Activated naive CD8-positive, alpha-beta T cell treated with anti-CD3 and anti-CD28 coated beads, Interleukin-2, amount 50 U/mL, for 24 hours (primary cell): ENCODE measurements around the gene YAP1.
"Not testable (repeated sequence)": the region's sequence is repeated elsewhere in the genome, so short reads cannot be mapped to it uniquely, and the experiment has no call there.

Experiments
- ATAC-seq: fragments of 150-1000 bp; cut with Tn5 transposase; one replicate; pipeline ENCODE4 v1.10.0; 2021
- DNase-seq: peaks from one replicate; pipeline ENCODE4 v3.0.0; 2021
- H3K27ac Mint-ChIP-seq: one replicate; pipeline ENCODE4 v1.8.0; 2021; ENCODE audit warnings: mild to moderate bottlenecking, mixed read lengths
- H3K27me3 Mint-ChIP-seq: one replicate; pipeline ENCODE4 v1.8.0; 2021; ENCODE audit warnings: mixed read lengths
- H3K36me3 Mint-ChIP-seq: one replicate; pipeline ENCODE4 v1.8.0; 2021; ENCODE audit warnings: low read depth, mixed read lengths
- H3K4me1 Mint-ChIP-seq: one replicate; pipeline ENCODE4 v1.8.0; 2021; ENCODE audit warnings: mixed read lengths
- H3K4me3 Mint-ChIP-seq: one replicate; pipeline ENCODE4 v1.8.0; 2021; ENCODE audit warnings: mild to moderate bottlenecking, moderate library complexity, mixed read lengths
- H3K9me3 Mint-ChIP-seq: one replicate; pipeline ENCODE4 v1.8.0; 2021; ENCODE audit warnings: mixed read lengths

The YAP1 gene

GRCh38 chr11:102194257-102194656, 84.0 kb downstream of the YAP1 start:
- Mint-ChIP-seq H3K27me3 (peaks cover 17% of the 10 kb centered on the region), H3K9me3 (no peaks in the 10 kb centered on the region), H3K4me1 (no peaks in the 10 kb centered on the region), H3K36me3 (no peaks in the 10 kb centered on the region), H3K27ac (no peak overlapping the region), H3K4me3 (no peak overlapping the region)
- DNase-seq: no peak
- ATAC-seq: no peak

DNA sequence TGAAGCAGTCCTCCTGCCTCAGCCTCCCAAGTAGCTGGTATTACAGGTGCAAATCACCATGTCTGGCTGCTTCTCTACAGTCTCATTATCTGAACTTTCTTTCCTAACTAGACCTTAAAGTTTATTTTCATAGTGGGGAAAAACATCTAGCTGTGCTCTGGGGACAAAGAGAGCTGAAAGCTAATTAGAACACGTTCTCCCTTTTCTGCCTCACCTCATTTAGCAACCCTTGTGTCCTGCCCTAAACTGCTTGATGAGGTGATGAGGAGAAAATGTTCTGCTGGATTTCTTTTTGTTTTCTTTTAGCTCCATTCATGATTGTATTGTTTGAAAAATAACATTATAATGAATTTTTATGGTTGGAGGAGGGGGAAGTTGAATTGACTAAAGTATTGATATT, 84.7 kb downstream of the YAP1 start:
- Mint-ChIP-seq H3K27ac (no peak overlapping the region), H3K27me3 (peaks cover 16% of the 10 kb centered on the region), H3K36me3 (no peaks in the 10 kb centered on the region), H3K4me1 (no peaks in the 10 kb centered on the region), H3K4me3 (no peak overlapping the region), H3K9me3 (no peaks in the 10 kb centered on the region)
- DNase-seq (no peak), ATAC-seq (no peak)

DNA sequence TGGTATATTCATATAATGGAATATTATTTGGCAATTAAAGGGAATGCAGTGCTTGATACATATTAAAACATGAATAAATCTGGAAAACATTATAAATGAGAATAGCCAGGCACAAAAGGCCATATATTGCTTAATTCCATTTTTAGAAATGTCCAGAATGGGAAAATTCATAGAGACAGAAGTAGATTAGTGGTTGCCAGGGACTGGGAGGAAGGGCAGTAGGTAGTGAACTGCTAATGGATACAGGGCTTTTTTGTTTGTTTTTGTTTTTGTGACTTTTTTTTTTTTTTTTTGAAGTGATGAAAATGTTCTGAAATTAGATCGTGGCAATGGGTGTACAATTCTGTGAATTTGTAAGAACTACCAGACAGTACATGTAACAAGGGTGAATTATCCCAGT, 86.1 kb downstream of the YAP1 start:
- ATAC-seq: no peak
- Mint-ChIP-seq H3K27ac (no peak overlapping the region), H3K4me3 (no peak overlapping the region), H3K27me3 (peaks cover 15% of the 10 kb centered on the region), H3K9me3 (no peaks in the 10 kb centered on the region), H3K36me3 (no peaks in the 10 kb centered on the region), H3K4me1 (no peaks in the 10 kb centered on the region)
- DNase-seq: no peak

DNA sequence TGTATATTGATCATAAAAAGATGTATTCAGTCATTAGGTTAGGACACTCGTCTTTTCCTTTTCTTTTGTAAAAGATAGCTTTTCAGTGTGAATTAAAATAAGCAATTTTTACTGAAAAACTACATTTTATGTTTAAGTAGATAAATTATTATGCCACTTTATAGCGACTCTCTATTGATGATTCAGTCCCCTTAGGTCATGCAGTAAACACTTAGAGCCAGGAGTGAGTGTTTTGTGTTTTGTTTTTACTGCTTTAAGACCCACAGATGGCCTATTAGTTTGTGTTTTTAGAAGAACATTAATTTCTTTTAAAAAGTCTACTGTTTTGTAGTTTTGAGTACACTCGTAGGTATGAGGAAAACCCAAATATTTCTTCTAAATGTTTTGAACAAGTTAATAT, 86.6 kb downstream of the YAP1 start:
- peaks cover 12% of the 10 kb centered on the region for H3K27me3 Mint-ChIP-seq
- H3K27ac Mint-ChIP-seq: no peak overlapping the region
- no peak overlapping the region for H3K4me3 Mint-ChIP-seq
- ATAC-seq (no peak), DNase-seq (no peak)
- no peaks in the 10 kb centered on the region for H3K9me3 Mint-ChIP-seq
- no peaks in the 10 kb centered on the region for H3K36me3 Mint-ChIP-seq
- no peaks in the 10 kb centered on the region for H3K4me1 Mint-ChIP-seq

DNA sequence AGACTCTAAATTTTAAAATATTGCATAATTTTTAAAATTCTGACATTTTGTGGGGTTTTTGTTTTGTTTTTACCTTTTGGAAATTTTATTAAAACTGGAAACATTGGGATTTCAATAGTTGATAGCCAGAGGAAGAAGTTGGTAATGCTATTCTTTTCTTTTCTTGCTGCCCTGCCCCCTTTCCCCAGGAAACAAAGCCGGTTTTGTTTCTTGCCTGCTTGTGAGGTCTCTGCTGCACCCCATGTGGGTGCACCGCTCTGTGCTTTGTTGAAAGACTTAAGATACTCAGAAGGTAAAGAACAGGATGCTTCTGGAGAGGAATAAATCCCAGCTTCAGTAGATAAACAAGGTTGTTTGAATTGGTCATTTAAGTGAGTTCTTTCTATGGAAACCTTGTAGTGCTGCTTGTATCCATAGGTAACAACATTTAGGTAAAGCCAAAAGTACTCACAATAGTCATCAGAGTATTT, 87.5 kb downstream of the YAP1 start:
- Mint-ChIP-seq H3K9me3 (no peaks in the 10 kb centered on the region), H3K27ac (no peak overlapping the region), H3K36me3 (no peaks in the 10 kb centered on the region), H3K4me3 (no peak overlapping the region), H3K4me1 (no peaks in the 10 kb centered on the region), H3K27me3 (peaks cover 9% of the 10 kb centered on the region)
- no peak for DNase-seq
- no peak for ATAC-seq

DNA sequence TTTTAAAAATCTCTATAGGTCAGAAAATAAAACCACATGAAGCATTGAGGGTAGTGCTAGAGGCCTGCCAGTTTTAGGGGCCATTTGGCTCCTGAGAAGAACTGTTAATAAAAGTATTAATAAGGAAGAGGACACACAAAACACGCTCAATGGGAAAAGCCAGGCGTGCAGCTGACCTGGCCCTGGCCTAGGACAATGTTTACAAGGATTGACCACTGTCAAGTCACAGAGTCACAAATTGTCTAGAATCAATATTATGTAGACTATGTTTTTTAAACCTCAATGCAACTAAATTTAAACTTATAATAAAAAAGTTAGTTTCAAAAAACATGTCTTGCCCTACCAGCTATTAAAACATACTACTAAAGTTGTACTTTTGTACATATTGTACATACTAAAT, 89.4 kb downstream of the YAP1 start:
- no peak overlapping the region for H3K27ac Mint-ChIP-seq
- no peaks in the 10 kb centered on the region for H3K4me1 Mint-ChIP-seq
- no peak overlapping the region for H3K4me3 Mint-ChIP-seq
- H3K9me3 Mint-ChIP-seq: no peaks in the 10 kb centered on the region
- ATAC-seq: no peak
- DNase-seq: no peak
- H3K36me3 Mint-ChIP-seq: no peaks in the 10 kb centered on the region
- peaks cover 10% of the 10 kb centered on the region for H3K27me3 Mint-ChIP-seq

DNA sequence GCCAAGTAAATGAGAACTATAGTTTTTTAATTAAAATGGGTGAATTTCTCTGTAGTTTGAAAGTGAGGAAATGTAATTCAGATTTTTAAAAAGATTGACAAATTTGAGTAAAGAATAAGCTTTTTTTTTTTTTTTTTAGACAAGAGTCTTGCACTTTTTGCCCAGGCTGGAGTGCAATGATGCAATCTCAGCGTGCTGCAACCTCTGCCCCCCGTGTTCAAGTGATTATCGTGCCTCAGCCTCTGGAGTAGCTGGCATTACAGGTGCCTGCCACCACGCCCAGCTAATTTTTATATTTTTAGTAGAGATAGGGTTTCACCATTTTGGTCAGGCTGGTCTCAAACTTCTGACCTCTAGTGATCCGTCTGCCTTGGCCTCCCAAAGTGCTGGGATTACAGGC, 90.1 kb downstream of the YAP1 start:
- not testable (repeated sequence) for ATAC-seq, DNase-seq, H3K27me3 Mint-ChIP-seq, H3K9me3 Mint-ChIP-seq, H3K4me3 Mint-ChIP-seq, H3K27ac Mint-ChIP-seq, H3K36me3 Mint-ChIP-seq, H3K4me1 Mint-ChIP-seq

DNA sequence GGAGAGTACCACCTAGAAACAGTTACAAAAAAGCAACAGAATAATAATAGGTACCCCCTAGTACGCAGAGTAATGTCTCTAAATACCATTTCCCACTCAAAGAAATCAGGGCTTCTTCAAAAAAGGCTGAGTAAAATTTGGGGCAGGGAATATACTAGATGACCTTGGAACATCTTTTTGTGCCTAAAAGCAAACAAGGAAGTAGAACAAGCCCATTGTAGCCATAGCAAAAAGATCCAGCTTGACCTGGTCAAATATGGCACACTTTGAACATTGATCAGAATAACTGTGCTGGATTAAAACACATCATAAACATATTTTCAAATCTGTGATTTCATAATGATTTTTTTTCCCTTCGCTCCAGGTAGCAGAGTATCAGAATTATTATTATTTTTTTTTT, 91.5 kb downstream of the YAP1 start:
- Mint-ChIP-seq H3K4me3 (no peak overlapping the region), H3K27me3 (peaks cover 10% of the 10 kb centered on the region), H3K9me3 (no peaks in the 10 kb centered on the region), H3K4me1 (no peaks in the 10 kb centered on the region), H3K36me3 (no peaks in the 10 kb centered on the region), H3K27ac (no peak overlapping the region)
- ATAC-seq: no peak
- DNase-seq: no peak

GRCh38 chr11:102202972-102203371, 92.7 kb downstream of the YAP1 start:
- Mint-ChIP-seq H3K27ac (no peak overlapping the region), H3K9me3 (no peaks in the 10 kb centered on the region), H3K27me3 (peaks cover 17% of the 10 kb centered on the region), H3K36me3 (no peaks in the 10 kb centered on the region), H3K4me1 (no peaks in the 10 kb centered on the region), H3K4me3 (no peak overlapping the region)
- DNase-seq: no peak
- ATAC-seq: no peak

DNA sequence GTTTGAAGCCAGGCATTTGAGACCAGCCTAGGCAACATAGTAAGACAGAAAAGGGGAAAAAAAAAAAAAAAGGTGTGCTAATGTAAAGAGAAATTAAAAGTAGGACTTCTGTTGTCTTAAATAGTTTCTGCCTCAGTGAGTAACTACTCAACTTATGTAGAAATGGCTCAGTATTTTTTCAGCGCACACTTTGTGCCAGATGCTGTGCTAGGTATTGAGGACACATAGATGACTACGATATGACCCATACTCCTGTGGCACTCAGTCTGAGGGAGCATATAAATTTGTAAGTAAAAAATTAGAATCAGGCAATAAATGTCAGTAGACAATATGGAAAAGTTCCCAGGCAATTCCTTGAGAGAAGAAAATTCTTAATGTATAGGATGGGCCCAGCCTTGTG, 93.9 kb downstream of the YAP1 start:
- Mint-ChIP-seq H3K27me3 (peaks cover 14% of the 10 kb centered on the region), H3K4me1 (no peaks in the 10 kb centered on the region), H3K27ac (no peak overlapping the region), H3K9me3 (no peaks in the 10 kb centered on the region), H3K4me3 (no peak overlapping the region), H3K36me3 (no peaks in the 10 kb centered on the region)
- ATAC-seq (no peak), DNase-seq (no peak)

GRCh38 chr11:102205805-102206204, 95.6 kb downstream of the YAP1 start:
- Mint-ChIP-seq H3K27ac (no peak overlapping the region), H3K9me3 (no peaks in the 10 kb centered on the region), H3K36me3 (no peaks in the 10 kb centered on the region), H3K4me1 (no peaks in the 10 kb centered on the region), H3K4me3 (no peak overlapping the region), H3K27me3 (peaks cover 14% of the 10 kb centered on the region)
- no peak for ATAC-seq
- DNase-seq: no peak

- no peak for DNase-seq
- ATAC-seq: no peak
- Mint-ChIP-seq H3K27ac (no peak overlapping the region), H3K36me3 (no peaks in the 10 kb centered on the region), H3K9me3 (no peaks in the 10 kb centered on the region), H3K27me3 (peaks cover 16% of the 10 kb centered on the region), H3K4me1 (no peaks in the 10 kb centered on the region), H3K4me3 (no peak overlapping the region)
Observed at GRCh38 chr11:102208835-102209234, 98.6 kb downstream of the YAP1 start.

- DNase-seq (no peak), ATAC-seq (no peak)
- no peak overlapping the region for H3K27ac Mint-ChIP-seq
- peaks cover 18% of the 10 kb centered on the region for H3K27me3 Mint-ChIP-seq
- H3K4me3 Mint-ChIP-seq: no peak overlapping the region
- H3K36me3 Mint-ChIP-seq: no peaks in the 10 kb centered on the region
- no peaks in the 10 kb centered on the region for H3K4me1 Mint-ChIP-seq
- H3K9me3 Mint-ChIP-seq: no peaks in the 10 kb centered on the region
Observed at GRCh38 chr11:102214623-102215022, 104.4 kb downstream of the YAP1 start.

DNA sequence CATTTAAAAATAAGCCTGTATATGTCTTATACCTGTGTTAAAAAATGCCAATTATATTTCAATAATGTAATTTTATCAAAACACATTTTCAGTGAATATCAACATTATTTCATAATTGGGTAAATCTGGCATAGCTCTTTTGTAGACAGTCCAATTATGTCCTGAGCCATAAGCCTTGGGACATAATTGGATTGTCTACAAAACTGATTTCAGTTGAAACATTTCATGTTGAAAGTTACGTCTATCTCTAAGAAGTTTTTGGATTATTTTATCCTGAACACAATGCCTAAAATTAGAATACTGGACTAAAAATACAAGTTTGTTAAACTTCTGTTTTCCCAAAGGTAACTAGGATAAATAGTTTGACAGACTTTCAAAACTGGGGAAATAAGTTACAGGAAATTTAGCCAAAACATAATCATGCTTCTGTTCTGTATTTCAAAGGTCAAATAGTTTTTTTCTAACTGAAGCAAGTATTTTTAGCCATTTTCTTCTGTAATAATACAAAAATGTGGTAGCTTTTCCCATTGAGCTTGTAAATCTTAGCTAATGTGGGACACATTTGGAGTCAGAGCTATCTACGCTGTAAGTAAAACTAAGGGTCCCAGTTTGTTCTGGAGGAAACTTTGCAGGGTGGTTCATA, 106.3 kb downstream of the YAP1 start:
- Mint-ChIP-seq H3K9me3 (no peaks in the 10 kb centered on the region), H3K27me3 (peaks cover 17% of the 10 kb centered on the region), H3K27ac (no peak overlapping the region), H3K4me1 (no peaks in the 10 kb centered on the region), H3K36me3 (no peaks in the 10 kb centered on the region), H3K4me3 (no peak overlapping the region)
- ATAC-seq (no peak), DNase-seq (no peak)

- ATAC-seq (no peak), DNase-seq (no peak)
- no peak overlapping the region for H3K4me3 Mint-ChIP-seq
Observed at GRCh38 chr11:102220728-102221467, 110.7 kb downstream of the YAP1 start.

More at GRCh38 chr11:102220728-102221467, 110.7 kb downstream of the YAP1 start:
- no peaks in the 10 kb centered on the region for H3K9me3 Mint-ChIP-seq
- peaks cover 9% of the 10 kb centered on the region for H3K27me3 Mint-ChIP-seq
- H3K4me1 Mint-ChIP-seq: no peaks in the 10 kb centered on the region
- no peak overlapping the region for H3K27ac Mint-ChIP-seq
- no peaks in the 10 kb centered on the region for H3K36me3 Mint-ChIP-seq
